GM21528 (cell line): ENCODE results near the gene SRP68.

Experiments
- ATAC-seq: cut with Tn5 transposase; IDR thresholded peaks from one replicate; pipeline ENCODE4 v1.9.1; 2021; ENCODE audit warnings: mild to moderate bottlenecking, moderate library complexity; ENCODE audit not compliant: unreplicated experiment, low FRiP score

Gene SRP68

DNA sequence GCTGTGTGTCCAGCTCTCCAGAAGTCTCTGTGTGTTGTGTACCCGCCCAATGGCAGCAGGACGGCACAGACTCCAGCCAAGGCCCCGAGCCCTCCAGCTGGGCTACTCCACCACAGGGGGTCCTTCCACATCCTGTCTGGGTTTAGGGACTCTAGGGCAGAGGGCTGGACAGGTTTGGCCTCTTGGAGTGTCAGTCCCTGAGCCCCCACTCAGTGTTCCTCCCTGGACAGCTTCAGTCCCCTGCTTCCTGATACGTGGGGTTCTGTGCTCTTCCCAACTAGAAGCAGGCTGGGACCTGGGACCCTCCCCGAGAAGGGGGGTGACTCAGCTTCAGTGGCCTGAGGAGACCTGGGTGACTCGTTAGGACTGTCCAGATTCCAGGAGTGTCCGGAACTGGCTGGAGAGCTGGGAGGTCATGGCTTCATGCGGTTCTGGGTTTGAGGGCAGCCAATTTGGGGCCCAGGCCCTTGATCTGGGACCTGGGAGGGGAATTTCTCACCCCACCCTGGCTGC lies 67.5 kb downstream of the SRP68 start:
- ATAC-seq, result no peak

DNA sequence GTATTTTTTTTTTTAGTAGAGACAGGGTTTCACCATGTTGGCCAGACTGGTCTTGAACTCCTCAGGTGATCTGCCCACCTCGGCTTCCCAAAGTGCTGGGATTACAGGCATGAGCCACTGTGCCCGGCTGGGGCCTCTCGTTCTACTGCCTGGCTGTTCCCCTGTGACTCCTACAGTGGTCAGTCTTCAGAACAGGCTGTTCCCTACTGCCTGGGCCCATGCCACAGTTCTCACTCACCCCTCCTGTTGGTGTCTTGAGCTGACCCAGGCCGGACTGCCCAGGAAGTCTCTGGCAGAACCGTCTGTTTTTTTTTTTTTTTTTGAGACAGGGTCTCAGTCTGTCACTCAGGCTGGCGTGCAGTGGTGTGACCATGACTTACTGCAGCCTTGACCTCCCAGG lies 68.4 kb downstream of the SRP68 start:
- ATAC-seq, result no peak

DNA sequence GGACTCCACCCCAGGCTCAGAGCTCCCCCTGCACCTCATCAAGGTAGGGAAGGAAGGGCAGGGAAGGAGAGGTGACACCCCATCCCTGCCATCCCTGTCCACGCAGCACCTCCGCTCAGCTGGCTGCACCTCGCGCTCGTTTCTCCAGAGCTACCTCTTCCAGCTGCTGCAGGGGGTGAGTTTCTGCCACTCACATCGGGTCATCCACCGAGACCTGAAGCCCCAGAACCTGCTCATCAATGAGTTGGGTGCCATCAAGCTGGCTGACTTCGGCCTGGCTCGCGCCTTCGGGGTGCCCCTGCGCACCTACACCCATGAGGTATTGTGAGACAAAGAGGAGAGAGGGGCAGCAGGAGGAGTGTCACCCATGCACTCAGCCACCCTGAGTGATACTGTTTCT lies 70.2 kb downstream of the SRP68 start:
- no peak for ATAC-seq

DNA sequence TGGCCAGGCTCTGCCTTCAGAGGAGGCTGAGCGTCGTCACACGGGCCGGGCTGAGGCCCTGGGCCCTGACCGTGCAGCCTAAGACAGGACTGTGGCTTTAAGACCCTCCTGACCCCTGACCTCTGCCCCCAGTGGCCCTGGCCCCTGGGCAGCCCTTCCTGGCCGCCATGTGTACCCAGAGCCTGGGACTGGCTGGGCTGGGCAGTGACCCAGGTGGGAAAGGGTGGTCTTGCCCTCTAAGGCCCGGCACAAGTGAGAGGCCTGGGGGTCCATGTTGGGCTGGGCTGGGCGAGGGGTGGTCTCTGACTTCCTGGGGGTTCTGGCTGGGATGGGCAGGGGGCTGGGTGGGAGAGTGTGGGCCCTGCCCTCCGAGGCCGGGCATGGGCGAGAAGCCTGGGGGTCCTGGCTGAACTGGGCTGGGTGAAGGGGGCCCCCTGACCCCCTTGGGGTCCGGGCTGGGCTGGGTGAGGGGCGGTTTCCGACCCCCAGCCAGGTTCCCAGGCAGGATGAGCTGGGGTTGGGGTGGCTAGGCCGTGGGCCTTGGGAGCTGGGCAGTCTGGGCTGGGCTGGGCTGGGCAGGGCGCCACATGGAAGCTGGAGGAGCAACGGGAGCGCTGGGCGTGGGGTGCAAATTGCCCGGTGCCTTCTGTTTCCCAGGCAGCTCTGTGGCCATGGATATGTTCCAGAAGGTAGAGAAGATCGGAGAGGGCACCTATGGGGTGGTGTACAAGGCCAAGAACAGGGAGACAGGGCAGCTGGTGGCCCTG lies 71.4 kb downstream of the SRP68 start, which contains the start of gene CDK3:
Gene CDK3 (plus strand): TSS at position 101 of the 767 bp plus-strand sequence. CDS start 571 bp downstream, at position 672.
- ATAC-seq, result no peak

DNA sequence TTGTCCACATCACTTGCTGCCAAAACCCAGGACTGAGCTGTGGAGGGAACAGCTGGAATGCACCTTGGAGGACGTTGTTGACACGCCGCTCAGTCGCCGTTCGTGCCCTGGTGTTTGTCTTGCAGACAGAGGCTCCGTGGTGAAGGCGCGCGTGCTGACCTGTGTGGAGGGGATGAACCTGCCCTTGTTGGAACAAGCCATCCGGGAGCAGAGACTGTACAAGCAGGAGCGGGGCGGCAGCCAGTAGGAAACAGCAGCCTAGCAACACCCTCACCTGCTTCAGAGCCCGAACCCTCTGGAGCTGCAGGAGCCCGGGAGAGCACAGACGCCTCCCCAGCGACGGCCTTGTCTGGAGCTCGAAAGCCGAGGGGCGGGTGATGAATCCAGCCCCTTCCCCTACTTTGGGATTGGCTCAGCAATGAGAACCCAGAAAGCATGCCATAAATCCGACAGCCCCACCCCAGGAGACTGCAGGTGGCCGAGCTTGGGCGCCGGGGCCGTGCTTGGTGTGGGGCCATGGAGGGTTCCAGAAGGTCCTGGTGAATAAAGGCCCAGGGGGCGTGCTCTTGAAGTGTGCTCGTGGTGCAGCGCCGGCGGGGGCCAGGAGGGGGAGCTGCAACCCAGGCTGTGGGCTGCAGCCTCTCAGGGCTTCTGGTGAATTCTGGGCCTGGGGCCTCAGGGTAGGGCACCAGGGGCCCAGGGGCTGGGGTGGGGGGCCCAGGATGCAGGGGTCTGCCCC lies 72.1 kb downstream of the SRP68 start:
- ATAC-seq, result no peak

DNA sequence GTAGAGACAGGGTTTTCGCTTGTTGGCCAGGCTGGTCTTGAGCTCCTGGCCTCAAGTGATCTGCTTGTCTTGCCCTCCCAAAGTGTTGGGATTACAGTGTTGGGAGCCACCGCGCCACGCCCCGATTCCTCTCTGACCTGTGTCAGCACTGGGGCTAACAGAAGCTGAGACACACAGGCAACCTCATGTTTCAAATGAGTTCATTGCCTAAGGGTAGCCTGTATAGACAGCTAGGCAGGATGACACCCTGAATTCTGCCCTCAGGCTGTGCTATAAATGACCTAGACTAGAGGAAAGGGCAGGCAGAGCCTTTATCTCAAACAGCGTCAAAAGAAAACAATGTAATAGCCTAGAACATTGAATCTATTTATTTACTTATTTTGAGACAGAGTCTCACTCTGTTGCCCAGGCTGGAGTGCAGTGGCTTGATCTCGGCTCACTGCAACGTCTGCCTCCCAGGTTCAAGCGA lies 74.0 kb downstream of the SRP68 start:
- ATAC-seq, result no peak

DNA sequence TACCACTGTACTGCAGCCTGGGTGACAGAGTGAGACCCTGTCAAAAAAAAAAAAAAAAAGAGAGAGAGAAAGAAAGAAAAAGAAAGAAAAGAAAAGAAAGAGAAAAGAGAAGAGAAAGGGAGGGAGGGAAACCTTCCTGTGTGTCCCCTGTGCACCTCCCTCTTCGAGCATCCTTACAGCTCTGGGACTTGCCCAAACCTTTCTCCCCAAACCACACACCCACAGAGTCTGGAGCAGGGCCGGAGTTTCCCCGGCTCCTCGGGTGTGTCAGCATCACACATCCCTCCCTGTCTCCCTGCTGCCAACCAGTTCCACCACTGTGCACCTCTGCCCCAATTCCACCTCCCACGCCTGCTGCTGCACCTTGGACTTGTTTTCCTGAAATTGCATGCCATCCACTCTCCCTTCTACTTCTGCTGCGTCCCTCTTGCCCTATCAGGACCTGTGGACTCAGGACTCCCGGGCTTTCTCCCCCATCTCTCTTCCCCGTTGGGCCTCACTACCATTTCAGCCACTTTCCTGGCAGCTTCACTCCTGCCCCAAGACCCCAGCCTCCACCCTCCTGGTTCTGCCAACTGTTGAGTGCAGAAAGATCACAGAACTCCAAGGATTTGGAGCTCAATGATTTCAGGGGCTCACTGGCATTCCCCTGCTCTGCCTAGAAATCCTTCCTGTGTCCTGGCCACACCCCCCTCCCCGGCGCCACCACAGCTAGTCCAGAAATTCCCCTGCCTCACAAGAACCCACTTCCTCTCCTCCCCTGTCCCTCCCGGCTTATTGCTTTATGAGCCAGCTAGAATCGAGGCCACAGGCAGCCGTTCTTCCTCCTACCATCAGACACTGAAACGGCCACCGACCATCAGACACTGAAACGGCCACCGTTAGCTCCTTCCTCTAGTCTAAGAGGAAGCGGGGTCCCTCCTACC lies 75.4 kb downstream of the SRP68 start:
- no peak for ATAC-seq

DNA sequence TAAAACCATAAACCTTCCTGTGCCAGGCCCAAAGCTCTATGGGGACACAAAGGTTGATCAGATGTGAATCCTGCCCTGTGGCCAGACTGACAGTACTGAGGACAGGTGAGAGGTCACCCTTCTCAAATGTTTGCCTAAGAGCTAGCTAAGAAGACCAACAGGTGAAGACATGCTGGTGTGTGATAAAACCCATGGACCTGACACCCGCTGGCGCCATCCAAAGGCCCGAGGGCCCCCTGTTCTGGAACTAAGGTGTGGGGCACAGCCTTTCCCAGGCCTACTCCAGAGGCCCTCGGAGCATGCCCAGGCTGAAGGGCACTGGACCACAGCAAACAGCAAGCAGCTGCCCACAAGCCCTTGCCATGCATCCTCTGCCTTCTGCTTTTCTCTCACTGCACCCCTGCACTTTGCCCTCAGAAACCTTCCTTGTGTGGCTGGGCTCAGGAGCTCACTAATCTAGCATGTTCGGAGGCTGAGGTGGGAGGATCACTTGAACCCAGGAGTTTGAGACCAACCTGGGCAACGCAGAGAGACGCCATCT lies 76.9 kb downstream of the SRP68 start:
- no peak for ATAC-seq

DNA sequence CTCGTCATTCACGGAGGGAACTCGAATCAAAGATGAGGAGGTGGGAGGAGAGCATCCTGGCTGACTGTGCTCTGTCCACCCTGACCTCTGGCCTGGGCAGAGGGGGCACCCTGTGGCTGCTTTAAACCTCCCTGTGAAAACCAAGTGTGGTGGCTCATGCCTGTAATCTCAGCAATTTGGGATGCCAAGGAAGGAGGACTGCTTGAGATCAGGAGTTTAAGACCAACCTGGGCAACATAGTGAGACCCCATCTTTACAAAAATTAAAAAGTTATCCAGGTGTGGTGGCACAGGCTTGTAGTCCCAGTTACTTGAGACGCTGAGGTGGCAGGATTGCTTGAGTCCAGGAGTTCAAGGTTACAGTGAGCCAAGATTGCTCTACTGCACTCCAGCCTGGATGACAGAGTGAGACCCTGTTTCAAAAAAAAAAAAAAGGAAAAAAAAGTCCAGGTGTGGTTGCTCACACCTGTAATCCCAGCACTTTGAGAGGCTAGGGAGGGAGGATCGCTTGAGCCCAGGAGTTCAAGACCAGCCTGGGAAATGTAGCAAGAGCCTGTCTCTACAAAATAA lies 77.4 kb downstream of the SRP68 start:
- no peak for ATAC-seq

DNA sequence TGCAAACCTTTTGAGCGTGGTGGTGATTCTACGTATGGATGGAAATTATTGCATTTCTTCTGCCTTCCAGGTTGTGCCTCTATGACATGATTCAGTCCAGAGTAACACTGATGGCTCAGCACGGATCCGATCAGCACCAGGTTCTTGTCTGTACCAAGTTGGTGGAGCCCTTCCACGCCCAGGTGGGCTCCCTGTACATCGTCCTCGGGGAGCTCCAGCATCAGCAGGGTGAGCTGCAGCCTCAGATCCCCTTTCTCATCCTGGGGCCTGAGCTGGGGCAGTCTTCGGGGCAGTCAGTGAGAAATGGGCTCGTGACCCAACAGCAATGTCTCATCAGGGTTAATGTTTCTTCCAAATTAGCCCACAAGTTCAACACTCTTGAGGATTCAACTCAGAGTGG lies 80.9 kb downstream of the SRP68 start:
- no peak for ATAC-seq
